OCI-LY1 (cell line): ENCODE measurements around the gene NT5C2.

Source experiments
- EZH2 ChIP-seq: fragments of 200-600 bp; sonication (generic), shearing (Covaris generic); IDR thresholded peaks from 2 replicates; pipeline ENCODE4 v1.8.0; 2017; ENCODE audit warnings: borderline replicate concordance, mixed run types, mild to moderate bottlenecking, antibody characterized with exemption, low read length, moderate library complexity, mixed read lengths
- TF ChIP-seq, protein P1 (sequence below): fragments of 200-600 bp; sonication (generic), shearing (Covaris generic); IDR thresholded peaks from 2 replicates; pipeline ENCODE4 v1.5.1; 2017; ENCODE audit warnings: mild to moderate bottlenecking, antibody characterized with exemption, low read length, moderate library complexity, mixed read lengths

DNA sequence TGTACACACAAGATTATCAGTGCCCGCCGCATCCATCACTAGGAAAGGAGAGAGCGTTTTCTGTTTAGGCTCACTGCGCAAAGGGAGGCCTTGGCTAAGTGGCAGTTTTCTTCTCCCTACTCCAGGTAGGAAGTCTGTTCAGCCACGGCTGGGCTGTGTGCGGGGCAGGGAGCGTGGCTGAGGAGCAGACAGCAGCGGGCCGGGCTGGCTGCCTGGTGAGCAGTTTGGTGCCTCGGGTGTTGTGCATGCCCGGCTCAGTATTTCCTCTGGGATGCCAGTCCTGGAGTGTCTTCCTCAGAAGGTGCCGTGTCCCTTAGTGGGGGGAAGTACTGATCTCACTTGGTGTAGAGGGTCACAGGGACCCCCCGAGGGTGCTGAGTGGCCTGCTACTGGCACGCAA, 114.4 kb downstream of the NT5C2 start:
- TF ChIP-seq, protein P1, sequence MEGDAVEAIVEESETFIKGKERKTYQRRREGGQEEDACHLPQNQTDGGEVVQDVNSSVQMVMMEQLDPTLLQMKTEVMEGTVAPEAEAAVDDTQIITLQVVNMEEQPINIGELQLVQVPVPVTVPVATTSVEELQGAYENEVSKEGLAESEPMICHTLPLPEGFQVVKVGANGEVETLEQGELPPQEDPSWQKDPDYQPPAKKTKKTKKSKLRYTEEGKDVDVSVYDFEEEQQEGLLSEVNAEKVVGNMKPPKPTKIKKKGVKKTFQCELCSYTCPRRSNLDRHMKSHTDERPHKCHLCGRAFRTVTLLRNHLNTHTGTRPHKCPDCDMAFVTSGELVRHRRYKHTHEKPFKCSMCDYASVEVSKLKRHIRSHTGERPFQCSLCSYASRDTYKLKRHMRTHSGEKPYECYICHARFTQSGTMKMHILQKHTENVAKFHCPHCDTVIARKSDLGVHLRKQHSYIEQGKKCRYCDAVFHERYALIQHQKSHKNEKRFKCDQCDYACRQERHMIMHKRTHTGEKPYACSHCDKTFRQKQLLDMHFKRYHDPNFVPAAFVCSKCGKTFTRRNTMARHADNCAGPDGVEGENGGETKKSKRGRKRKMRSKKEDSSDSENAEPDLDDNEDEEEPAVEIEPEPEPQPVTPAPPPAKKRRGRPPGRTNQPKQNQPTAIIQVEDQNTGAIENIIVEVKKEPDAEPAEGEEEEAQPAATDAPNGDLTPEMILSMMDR = no peak
- no peak for TF ChIP-seq EZH2
